G401.6 (cell line): Measurements from ENCODE around the gene AFDN.

ENCODE experiments used
- FAIRE-seq: peaks from 2 replicates; lab custom pipeline; 2012; peaks lifted over from hg19 to GRCh38; lab: Jason Lieb, UNC

AFDN gene

GRCh38 chr6:167794161-167795157 is 32.3 kb upstream of the AFDN start:
- no peak for FAIRE-seq

GRCh38 chr6:167795321-167795811 is 31.3 kb upstream of the AFDN start:
- FAIRE-seq, result no peak

DNA sequence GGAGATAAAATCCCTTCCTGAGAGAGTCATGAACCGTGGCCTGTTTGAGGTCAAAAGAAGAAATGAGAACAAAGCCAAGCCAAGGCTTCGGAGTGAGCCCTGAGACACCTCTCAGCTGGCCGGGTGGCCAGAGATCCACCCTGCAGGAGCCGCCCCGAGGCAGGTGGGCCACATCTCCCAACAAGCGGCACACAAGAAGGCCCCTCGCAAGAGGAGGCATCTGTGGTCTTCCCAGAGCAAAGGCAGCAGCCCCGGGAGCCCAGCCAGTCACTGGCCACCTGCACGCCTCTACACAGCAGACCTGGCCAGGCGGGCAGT is 30.9 kb upstream of the AFDN start:
- no peak for FAIRE-seq

GRCh38 chr6:167796192-167796981 is 30.3 kb upstream of the AFDN start:
- FAIRE-seq, result no peak

GRCh38 chr6:167797011-167797471 is 29.7 kb upstream of the AFDN start:
- no peak for FAIRE-seq

DNA sequence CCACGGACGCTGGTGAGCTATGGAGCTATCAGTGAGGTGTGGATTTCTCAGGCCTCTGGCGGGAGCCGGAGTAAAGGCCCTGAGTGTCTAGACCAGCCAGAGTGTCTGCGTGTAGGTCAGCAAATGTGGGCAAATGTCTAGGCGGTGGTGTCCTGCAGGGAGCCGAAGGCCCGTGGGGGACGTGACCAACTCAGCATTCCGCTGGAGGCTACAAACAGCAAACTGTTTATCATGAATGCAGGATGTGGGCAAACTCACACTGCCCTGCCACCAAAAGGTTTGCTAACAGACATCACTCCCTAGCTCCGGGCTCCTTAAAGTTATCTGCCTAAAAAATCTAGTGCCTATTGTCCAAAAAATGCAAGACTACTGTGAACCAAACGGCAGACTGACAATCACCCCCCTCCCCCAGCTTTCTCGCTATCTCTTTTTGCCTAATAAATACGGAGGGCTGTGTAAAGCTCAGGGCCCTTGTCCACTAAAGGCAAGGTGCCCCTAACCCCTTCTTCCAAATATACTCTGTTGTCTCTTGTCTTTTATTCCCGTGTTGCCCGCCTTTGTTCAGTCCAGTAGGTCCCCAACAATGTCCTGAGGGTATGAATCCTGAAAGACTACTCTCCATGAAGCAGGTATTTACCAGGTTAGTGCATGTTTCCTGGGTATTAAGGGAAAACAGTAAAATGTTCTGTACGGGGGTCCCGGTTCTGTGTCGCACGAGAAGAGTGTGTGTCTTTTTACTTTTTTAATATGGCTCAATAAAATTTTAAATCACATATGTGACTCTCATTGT is 29.0 kb upstream of the AFDN start:
- FAIRE-seq, result no peak

DNA sequence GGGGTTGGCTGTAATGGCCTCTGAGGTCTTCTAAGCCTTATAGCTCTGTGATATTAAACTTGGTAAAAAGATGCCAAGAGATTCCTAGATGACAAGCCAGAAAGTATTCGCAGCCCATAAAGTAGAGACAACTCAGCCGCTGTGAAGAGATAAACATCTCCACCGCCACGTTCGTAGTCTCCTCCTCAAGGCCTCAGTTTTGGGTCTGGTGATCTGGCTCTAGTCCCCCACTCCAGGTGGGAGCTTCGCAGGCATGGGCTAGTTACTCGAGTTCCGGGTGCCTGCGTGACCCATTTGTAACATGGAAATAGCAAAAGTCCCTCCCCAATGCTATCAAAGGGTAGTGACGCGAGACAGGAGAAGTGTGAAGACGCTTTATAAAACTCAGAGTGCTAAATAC is 28.3 kb upstream of the AFDN start:
- no peak for FAIRE-seq

DNA sequence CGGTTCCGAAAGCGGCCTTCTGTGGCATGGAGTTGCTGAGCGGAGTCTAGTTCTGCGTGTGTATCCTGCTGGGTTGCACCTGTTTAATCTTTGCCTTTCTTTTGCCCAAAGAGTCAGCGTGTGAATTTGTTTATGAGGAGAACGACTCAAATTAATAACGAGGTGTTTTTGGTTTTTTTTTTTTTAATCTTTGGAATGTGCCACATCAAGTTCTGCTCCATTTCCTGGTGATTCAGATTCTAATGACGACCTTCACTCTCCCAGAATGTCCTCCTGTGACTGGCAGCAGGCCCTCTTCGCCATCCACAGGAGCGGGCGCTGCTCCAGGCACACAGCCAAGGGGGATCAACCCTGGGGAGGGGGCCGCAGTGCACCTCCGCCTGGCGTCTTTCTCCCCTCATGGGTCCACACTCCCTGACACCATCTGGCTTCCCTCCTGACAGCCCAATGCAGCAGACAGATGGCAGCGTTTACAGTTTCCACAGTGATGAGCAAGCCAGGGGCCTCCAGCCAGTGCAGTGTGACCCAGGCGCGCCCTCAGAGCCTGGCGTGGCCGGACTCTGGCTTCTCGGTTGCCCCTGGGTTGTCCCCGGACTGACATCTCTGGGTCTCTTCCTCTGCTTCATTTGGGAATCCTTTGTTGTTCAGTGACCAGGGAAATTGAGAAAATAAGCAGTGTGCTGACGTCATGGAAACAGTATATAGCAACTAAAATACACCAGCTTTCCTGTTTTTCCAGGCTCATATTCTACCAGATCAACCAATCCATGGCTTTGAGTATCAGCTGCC is 27.5 kb upstream of the AFDN start:
- no peak for FAIRE-seq

DNA sequence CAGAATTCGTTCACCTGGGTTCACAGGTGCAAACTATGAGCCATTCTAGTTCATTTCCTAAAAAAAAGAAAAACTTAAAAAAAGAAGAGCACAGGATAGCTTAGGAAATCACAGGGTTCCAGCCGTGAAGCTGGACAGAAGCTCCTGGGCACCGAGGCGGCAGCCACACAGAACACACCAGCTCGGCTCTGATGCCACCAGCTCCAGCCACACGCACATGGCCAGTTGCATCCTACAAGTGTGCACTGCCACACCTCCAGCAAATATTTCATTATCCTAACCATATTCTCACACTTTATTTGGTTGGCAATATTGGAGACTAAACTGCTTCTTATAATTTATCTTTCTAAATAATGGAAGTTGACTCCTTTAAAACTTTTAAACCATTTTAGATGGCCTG is 26.2 kb upstream of the AFDN start:
- FAIRE-seq, result no peak

DNA sequence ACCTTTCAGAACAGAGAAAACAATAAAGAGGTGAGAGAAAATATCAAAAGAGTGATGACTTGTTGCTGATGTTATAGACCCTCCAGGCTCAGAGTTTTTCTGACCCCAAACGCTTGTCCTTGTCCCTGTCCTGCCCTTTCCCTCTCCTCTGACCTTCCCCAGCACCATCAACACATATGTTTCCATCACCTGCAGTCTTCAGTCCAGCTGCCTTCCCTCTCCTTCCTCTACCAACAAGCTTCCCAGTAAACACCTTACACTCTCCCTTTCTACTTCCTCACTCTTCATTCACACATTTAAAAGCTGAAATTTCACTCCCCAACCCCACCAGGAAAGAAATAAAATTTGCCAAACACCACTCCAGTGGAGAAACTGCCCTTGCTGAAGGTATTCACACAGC is 25.4 kb upstream of the AFDN start:
- no peak for FAIRE-seq

GRCh38 chr6:167802339-167802738 is 24.4 kb upstream of the AFDN start:
- no peak for FAIRE-seq

DNA sequence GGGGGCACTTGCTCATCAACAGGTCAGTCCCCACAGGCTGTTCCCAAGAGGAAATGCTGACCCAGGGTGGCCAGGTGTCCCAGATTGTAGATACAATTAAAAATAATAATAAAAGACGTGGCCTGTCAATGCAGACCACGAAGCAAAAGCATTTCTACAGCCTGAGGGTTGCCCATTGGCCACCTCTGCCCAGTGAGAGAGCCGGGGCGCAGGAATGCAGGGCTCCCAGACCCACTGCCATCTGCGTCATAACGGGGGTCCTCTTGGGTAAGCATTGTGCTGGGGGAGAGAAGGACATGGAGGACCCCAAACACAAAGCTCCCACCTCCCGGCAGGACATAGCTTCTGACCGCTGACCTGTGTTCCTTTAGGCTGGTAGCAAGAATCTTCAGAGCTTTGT is 22.9 kb upstream of the AFDN start:
- FAIRE-seq, result no peak

DNA sequence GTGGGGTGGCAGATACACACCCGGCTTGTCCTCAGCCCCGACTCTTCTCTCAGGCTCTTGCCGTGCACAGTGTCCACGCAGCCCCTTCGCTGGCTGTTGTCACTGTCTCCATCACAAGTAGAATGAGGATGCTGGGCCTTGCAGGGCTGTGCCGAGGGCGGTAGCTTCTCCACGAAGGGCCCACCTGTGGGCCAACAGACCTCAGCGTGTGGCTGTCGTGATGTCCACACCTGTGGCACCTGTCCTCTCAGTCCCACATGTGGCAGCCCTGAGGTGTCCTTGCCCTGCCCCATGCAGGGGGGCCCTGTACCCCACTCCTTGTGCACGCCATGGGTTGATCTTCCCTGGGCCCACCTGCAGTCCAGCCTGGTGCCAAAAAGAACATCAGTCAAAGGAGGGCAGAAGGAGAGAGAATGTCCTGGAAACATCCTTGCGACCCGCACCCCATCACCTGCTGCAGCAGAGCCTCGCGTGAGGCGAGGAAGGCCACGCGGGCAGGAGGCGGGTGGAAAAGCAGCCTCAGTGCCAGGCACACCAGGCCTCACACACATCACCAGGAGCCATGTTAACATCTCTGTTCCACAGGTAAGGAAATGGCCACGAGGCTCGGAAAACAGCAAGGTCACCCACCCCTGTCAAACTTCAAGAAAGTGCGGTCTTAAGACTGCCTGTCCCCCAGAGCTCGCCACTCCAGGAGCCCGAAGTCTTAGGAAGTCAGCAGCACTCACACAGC is 22.3 kb upstream of the AFDN start:
- no peak for FAIRE-seq

DNA sequence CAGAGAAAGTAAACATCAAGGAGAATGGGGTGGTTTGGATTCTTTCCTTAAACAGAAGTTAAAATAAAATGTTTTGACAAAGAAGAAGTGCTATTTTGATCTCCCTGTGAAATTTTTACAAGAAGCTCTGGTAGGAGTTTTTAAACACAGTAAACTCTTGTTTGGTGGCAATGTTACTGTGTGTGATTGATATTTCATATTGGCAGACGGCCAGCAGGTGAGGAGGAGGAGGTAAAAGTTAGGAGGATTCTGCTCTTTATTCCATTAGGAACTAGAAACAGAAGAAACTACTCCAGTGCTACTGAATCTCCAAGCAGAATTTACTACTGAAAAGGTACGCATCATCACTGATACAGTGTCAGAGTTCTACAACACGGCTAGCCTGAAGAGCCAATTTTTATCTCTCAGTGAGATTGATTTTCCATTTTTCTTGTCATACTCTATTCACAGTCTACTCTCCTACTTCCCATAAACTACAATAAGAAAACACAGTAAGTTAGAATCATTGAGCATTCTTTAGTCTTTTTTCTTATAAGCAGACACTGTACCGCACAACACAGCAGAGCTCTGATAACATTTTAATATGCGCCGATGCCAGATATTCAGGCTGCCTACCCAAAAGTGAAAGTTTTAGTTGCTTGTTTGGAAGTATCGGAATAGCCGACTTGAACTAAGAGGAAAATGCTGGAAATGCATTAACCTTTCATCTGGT is 21.2 kb upstream of the AFDN start:
- FAIRE-seq, result no peak

DNA sequence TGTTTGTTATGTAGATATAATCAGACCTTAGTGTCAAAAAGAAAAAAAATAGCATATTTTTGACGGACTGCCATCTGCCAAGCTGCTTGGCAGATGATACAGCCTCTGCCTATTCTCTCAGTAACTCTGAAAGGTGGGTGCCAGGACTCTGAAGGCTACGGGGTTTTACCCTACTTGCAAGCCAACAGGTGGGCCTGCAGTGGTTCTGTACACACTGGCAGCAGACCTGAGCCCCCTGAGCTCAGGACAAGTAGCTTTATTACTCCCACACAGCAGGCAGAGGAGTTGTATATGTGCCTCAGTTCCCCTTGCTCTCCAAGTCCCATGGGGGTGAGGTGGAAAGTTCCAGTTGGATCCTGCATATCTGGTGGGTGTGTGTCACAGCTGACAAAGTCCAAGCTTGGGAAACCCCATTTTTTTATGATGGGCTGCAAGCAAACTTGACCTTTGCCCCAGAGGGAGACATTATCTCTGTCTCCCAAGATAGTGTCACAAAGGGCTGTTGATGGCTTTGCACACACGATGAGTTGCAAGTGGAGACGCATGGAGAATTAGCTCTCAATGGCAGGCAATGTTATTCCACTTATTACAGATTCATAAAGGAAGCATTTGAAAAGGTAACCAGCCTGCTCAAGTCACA is 20.5 kb upstream of the AFDN start:
- no peak for FAIRE-seq

- no peak for FAIRE-seq
Observed at GRCh38 chr6:167807200-167807599, 19.5 kb upstream of the AFDN start.

GRCh38 chr6:167807756-167808155 is 19.0 kb upstream of the AFDN start:
- FAIRE-seq, result no peak

DNA sequence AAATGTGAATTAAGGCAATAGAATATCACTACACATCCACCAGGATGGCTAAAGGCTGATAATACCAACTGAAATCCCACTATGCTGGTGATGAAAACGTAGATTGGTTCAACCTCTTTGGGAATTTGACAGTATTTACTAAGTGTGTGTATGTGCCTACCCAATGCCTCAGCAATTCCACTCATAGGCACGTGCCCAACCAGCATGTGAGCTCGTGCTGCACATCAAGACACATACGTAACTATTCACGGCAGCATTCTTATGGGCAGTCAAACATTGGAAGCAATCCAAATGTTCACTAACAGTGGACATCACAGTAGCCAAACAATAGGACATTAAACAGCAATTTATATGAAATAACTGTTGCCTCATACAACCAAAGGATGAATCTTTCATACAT is 15.7 kb upstream of the AFDN start:
- no peak for FAIRE-seq

DNA sequence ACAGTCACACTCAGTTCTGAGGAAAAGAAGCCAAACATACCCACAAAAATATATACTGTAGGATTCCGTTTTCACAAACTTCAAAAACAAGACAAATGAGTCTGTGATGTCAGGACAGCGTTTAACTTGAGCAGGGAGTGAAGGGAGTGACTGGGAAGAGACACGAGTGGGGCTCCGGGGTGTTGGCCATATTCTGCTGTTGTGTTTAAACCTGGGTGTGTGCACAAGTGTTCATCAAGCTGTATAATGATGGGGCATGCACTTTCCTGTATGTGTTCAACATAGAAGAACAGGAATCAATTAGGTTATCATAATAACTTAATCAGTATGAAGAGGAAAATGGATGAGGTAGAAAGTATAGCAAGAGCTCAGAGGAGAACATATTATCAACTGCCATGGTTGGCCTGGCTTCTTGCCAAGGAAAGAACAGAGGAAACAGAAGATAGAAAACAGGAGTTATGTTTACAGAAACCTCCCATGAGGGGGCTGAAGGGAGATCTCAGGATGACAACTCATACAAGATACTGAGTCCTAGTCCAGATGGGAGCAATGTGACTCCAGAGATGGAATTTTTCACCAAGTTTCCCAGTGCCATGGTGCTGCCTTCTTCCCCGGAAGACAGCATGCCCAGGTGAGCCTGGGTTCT is 15.1 kb upstream of the AFDN start:
- no peak for FAIRE-seq
